ENCODE results near the gene CR1. TPM values are rescaled to one million over a fixed set of nuclear protein-coding genes. Genes with fewer than 3 reads are reported as not detected.
A peak's percentile ranks its signal among the peaks of the same experiment; 100 is the strongest.

The CR1 gene
- total and polyA plus RNA-seq, 9 of the 15 experiments (the other 6 are each of a cell fraction or from before 2014, with no cell fraction given) = 0.07 to 0.47 (median 0.18) TPM

DNA sequence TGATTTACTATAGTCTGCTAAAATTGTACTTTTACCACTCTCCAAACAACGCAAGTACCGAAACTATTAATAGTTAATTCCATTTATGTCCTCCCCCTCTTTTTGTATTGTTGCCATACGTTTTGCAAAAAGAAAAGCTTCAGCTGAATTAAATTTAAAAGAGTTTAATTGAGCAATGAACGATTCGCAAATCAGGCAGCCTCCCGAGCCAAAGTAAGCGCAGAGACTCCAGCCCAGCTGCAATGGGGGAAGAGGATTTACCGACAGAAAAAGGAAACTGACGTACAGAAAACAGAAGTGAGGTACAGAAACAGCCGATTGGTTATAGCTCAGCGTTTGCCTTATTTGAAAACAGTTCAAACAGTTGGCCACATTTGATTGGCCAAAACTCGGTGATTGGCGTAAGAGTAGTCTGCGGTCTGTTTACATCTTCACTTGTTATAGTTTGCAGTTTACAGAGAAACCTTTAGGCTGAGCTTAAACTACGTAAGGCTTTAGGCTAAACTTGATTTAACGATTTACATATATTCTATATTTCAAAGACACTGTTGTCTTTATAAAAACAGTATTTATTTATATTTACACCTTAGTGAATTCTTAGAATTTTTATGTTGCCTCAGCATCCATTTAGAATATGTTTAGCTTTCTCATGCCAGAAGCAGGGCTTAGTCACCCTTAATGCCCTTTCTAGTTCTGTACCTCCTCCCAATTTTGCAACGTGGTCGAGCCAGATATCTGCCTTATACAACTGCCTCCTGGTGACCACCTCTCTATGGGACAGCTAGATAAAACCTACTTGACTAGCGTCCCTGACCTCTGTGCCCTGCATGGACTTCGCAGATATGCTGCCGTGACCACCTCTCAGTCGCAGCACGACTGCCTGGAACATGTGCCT is 23.8 kb downstream of the CR1 start (continued):
- TF ChIP-seq KDM2B (CRISPR knock-in tag; IDR thresholded peaks at IDR 0.05) = 0 out of 2 replicates have a peak, but pooled peaks have one; percentile 16
- no peak for TF ChIP-seq ZNF280B (CRISPR knock-in tag; IDR thresholded peaks at IDR 0.05)
- TF ChIP-seq DLX4 (CRISPR knock-in tag; IDR thresholded peaks at IDR 0.05) = no peak
- no peak for TF ChIP-seq CBX8 (IDR thresholded peaks at IDR 0.05; ENCODE audit: borderline replicate concordance, extremely low read depth, low read depth, low read length, poor library complexity, severe bottlenecking)
- TF ChIP-seq, protein P1, sequence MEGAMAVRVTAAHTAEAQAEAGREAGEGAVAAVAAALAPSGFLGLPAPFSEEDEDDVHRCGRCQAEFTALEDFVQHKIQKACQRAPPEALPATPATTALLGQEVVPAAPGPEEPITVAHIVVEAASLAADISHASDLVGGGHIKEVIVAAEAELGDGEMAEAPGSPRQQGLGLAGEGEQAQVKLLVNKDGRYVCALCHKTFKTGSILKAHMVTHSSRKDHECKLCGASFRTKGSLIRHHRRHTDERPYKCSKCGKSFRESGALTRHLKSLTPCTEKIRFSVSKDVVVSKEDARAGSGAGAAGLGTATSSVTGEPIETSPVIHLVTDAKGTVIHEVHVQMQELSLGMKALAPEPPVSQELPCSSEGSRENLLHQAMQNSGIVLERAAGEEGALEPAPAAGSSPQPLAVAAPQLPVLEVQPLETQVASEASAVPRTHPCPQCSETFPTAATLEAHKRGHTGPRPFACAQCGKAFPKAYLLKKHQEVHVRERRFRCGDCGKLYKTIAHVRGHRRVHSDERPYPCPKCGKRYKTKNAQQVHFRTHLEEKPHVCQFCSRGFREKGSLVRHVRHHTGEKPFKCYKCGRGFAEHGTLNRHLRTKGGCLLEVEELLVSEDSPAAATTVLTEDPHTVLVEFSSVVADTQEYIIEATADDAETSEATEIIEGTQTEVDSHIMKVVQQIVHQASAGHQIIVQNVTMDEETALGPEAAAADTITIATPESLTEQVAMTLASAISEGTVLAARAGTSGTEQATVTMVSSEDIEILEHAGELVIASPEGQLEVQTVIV (CRISPR knock-in tag; IDR thresholded peaks at IDR 0.05; ENCODE audit: borderline replicate concordance) = no peak
- TF ChIP-seq HDAC8 (tag; IDR thresholded peaks at IDR 0.05) = 0 out of 2 replicates have a peak, but pooled peaks have one; percentile 33
- no peak for TF ChIP-seq PRMT5 (CRISPR knock-in tag; IDR thresholded peaks at IDR 0.05)
- no peak for TF ChIP-seq LARP7 (IDR thresholded peaks at IDR 0.05)
- no peak for TF ChIP-seq RREB1 (CRISPR knock-in tag; IDR thresholded peaks at IDR 0.05)
- no peak for TF ChIP-seq POLR3G (IDR thresholded peaks at IDR 0.05; ENCODE audit: extremely low read depth, insufficient read length, insufficient replicate concordance)
- TF ChIP-seq GABPA (tag; conservative IDR thresholded peaks at IDR 0.05; ENCODE audit: low read depth) = peak; percentile 37; the same call in 1 of the 2 replicates
- TF ChIP-seq SPI1 (IDR thresholded peaks at IDR 0.05; ENCODE audit: borderline replicate concordance, low read depth, low read length) = peak; percentile 91
- TF ChIP-seq SMARCC2 (IDR thresholded peaks at IDR 0.05; ENCODE audit: low read depth) = peak; percentile 83
- TF ChIP-seq CBX3 (IDR thresholded peaks at IDR 0.05; ENCODE audit: borderline replicate concordance in 1 of 2, low read length in 2 of 2) = peak in 1 of 2 experiments; percentile 93; a peak in 2 of 3 replicates
- TF ChIP-seq, protein P2, sequence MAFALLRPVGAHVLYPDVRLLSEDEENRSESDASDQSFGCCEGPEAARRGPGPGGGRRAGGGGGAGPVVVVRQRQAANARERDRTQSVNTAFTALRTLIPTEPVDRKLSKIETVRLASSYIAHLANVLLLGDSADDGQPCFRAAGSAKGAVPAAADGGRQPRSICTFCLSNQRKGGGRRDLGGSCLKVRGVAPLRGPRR (CRISPR knock-in tag; IDR thresholded peaks at IDR 0.05) = no peak
